Hepatocyte (in vitro differentiated cells): ENCODE results near the gene ESRRA. TPM values are rescaled to one million over a fixed set of nuclear protein-coding genes. Genes with fewer than 3 reads are reported as not detected.
A peak's percentile ranks its signal among the peaks of the same experiment; 100 is the strongest.

ENCODE experiments used
- DNase-seq: peaks from one replicate; pipeline ENCODE4 v3.0.0-alpha.2; 2016; ENCODE audit warnings: low spot score
- H2AFZ ChIP-seq: fragments of 200-600 bp; sonication (generic); 2 replicates; pipeline ENCODE4 v1.6.0; 2016; ENCODE audit warnings: antibody characterized with exemption, mild to moderate bottlenecking
- H3K27ac ChIP-seq: fragments of 200-600 bp; sonication (generic); 2 replicates; pipeline ENCODE4 v1.5.1; 2016; ENCODE audit warnings: mild to moderate bottlenecking
- H3K27me3 ChIP-seq: fragments of 200-600 bp; sonication (generic); 2 replicates; pipeline ENCODE4 v1.6.1; 2016
- H3K36me3 ChIP-seq: fragments of 200-600 bp; sonication (generic); replicated peaks from 2 replicates; pipeline ENCODE4 v1.5.1; 2016; ENCODE audit warnings: low read depth; ENCODE audit not compliant: insufficient read depth
- H3K4me1 ChIP-seq: fragments of 200-600 bp; sonication (generic); 2 replicates; pipeline ENCODE4 v1.5.1; 2016; ENCODE audit warnings: mild to moderate bottlenecking, moderate library complexity; ENCODE audit not compliant: insufficient read depth
- H3K4me2 ChIP-seq: fragments of 200-600 bp; sonication (generic); 2 replicates; pipeline ENCODE4 v1.6.0; 2016
- H3K4me3 ChIP-seq: fragments of 200-600 bp; sonication (generic); 2 replicates; pipeline ENCODE4 v1.5.1; 2016; ENCODE audit warnings: mild to moderate bottlenecking
- H3K79me2 ChIP-seq: fragments of 200-600 bp; sonication (generic); 2 replicates; pipeline ENCODE4 v1.6.0; 2017; ENCODE audit warnings: mild to moderate bottlenecking
- H3K9me2 ChIP-seq: fragments of 200-600 bp; sonication (generic); replicated peaks from 2 replicates; pipeline ENCODE4 v1.6.0; 2017; ENCODE audit warnings: mild to moderate bottlenecking; ENCODE audit not compliant: insufficient read depth
- H3K9me3 ChIP-seq: fragments of 200-600 bp; sonication (generic); 2 replicates; pipeline ENCODE4 v1.5.1; 2016; ENCODE audit warnings: low read depth, mild to moderate bottlenecking
- H4K20me1 ChIP-seq: fragments of 200-600 bp; sonication (generic); 2 replicates; pipeline ENCODE4 v1.6.0; 2016; ENCODE audit warnings: mild to moderate bottlenecking; ENCODE audit not compliant: insufficient read depth, poor library complexity, severe bottlenecking
- CTCF ChIP-seq: fragments of 200-600 bp; sonication (generic); IDR thresholded peaks from 2 replicates; pipeline ENCODE4 v1.5.1; 2016; ENCODE audit warnings: antibody characterized with exemption, mild to moderate bottlenecking; ENCODE audit not compliant: poor library complexity
- EZH2 ChIP-seq: fragments of 200-600 bp; sonication (generic); IDR thresholded peaks from 2 replicates; pipeline ENCODE4 v1.6.1; 2016; ENCODE audit warnings: antibody characterized with exemption, mild to moderate bottlenecking, borderline replicate concordance
- EZH2phosphoT487 ChIP-seq: fragments of 200-600 bp; sonication (generic); IDR thresholded peaks from one replicate; pipeline ENCODE4 v1.6.1; 2018; ENCODE audit warnings: antibody characterized with exemption, mild to moderate bottlenecking, low read depth, moderate library complexity; ENCODE audit not compliant: unreplicated experiment, severe bottlenecking
- WGBS: methylation state at CpG from one replicate; pipeline ENCODE4 v1.1.6; 2016; ENCODE audit warnings: low lambda C conversion rate; ENCODE audit errors: missing lambda C conversion rate; 5-methylcytosine and 5-hydroxymethylcytosine counted together
- polyA plus RNA-seq: library from polyadenylated mRNA; unstranded; fragments of >200 nt; fragmentation: Nextera tagmentation; extraction: Ambion mirVana; gene quantifications from 2 replicates; pipeline ENCODE4 v1.2.1, GENCODE V29; 2016
- total RNA-seq: library from RNA; depleted of rRNA; stranded (reverse); fragments of >200 nt; gene quantifications from 2 replicates; pipeline ENCODE4 v1.2.3, GENCODE V29; 2014

ESRRA gene
- total and polyA plus RNA-seq, 2 experiments from 2014 or later: 57.4 to 62.0 TPM

- Histone ChIP-seq H3K9me3 (no peaks in the 10 kb centered on the region), H3K4me2 (peak overlapping the region; percentile 92), H3K4me1 (peaks cover 24% of the 10 kb centered on the region), H3K4me3 (peak overlapping the region; percentile 26), H3K36me3 (no peaks in the 10 kb centered on the region), H3K9me2 (no peaks in the 10 kb centered on the region), H3K27me3 (peaks cover 64% of the 10 kb centered on the region), H2AFZ (peak overlapping the region; percentile 84), H3K79me2 (no peaks in the 10 kb centered on the region), H3K27ac (no peak overlapping the region), H4K20me1 (no peaks in the 10 kb centered on the region)
- TF ChIP-seq EZH2 (peak; percentile 36), CTCF (no peak), EZH2phosphoT487 (no peak)
- DNase-seq: peak; percentile 53
- WGBS: 9% methylated on average over 50 of the region's 60 CpGs
Measured at GRCh38 chr11:64298966-64299846, 6.1 kb upstream of the ESRRA start.

- Histone ChIP-seq H3K27ac (no peak within 1 kb of the TSS), H3K9me2 (no peaks in the 10 kb centered on the region), H3K4me1 (peaks cover 24% of the 10 kb centered on the region), H4K20me1 (no peaks in the 10 kb centered on the region), H2AFZ (peak within 1 kb of the TSS; percentile 84), H3K79me2 (no peaks in the 10 kb centered on the region), H3K4me2 (peak within 1 kb of the TSS; percentile 92), H3K4me3 (peak within 1 kb of the TSS; percentile 26), H3K36me3 (no peaks in the 10 kb centered on the region), H3K9me3 (no peaks in the 10 kb centered on the region), H3K27me3 (peaks cover 57% of the 10 kb centered on the region)
- no peak for DNase-seq
- 32% methylated on average over 28 of the region's 54 CpGs for WGBS
- TF ChIP-seq EZH2phosphoT487 (no peak), CTCF (peak; percentile 5)
Measured at GRCh38 chr11:64299847-64300648, 5.3 kb upstream of the ESRRA start, which contains the start of gene CATSPERZ. Gene CATSPERZ, plus strand, starts transcription at chr11:64300358. Its CDS starts 53 bp downstream, at chr11:64300411.

GRCh38 chr11:64303109-64304031 lies 2.0 kb upstream of the ESRRA start:
- Histone ChIP-seq H4K20me1 (no peaks in the 10 kb centered on the region), H3K4me2 (peak overlapping the region; percentile 78), H3K27me3 (peaks cover 25% of the 10 kb centered on the region), H3K79me2 (peaks cover 24% of the 10 kb centered on the region), H3K9me3 (no peaks in the 10 kb centered on the region), H3K27ac (peak overlapping the region; percentile 87), H3K4me1 (peaks cover 31% of the 10 kb centered on the region), H3K4me3 (no peak overlapping the region), H2AFZ (no peak overlapping the region), H3K36me3 (no peaks in the 10 kb centered on the region), H3K9me2 (no peaks in the 10 kb centered on the region)
- WGBS: 87% methylated on average over 12 of the region's 13 CpGs
- no peak for TF ChIP-seq EZH2
- TF ChIP-seq CTCF: no peak
- DNase-seq: peak; percentile 3
